WTC11 (cell line): ENCODE data around the gene CLSTN2. TPM values are rescaled to one million over a fixed set of nuclear protein-coding genes. Genes with fewer than 3 reads are reported as not detected.
A peak's percentile ranks its signal among the peaks of the same experiment; 100 is the strongest.

Experiments used
- ATAC-seq: fragments of 200-7000 bp; cut with Tn5 transposase; 2 replicates; pipeline ENCODE4 v1.10.0; 2021; ENCODE audit warnings: mild to moderate bottlenecking, moderate library complexity
- CTCF ChIA-PET: fragments of 300-600 bp; sonication (Branson Sonifier 250); formaldehyde crosslinking; loops from one replicate; lab custom pipeline; 2021; ENCODE audit warnings: antibody characterized with exemption; lab: Charles Lee
- POLR2A ChIA-PET: fragments of 350-600 bp; sonication (Branson Sonifier 250); formaldehyde crosslinking; loops from one replicate; lab custom pipeline; 2021; ENCODE audit warnings: antibody characterized with exemption; lab: Charles Lee
- DNase-seq: peaks from one replicate; pipeline ENCODE4 v3.0.0; 2021; ENCODE audit warnings: low spot score
- H3K27ac Mint-ChIP-seq: 2 replicates; pipeline ENCODE4 v1.8.0; 2021; ENCODE audit warnings: mixed read lengths
- H3K27me3 Mint-ChIP-seq: 2 replicates; pipeline ENCODE4 v1.8.0; 2021; ENCODE audit warnings: low read depth, mild to moderate bottlenecking, moderate library complexity, mixed read lengths
- H3K36me3 Mint-ChIP-seq: 2 replicates; pipeline ENCODE4 v1.8.0; 2021; ENCODE audit warnings: mixed read lengths
- H3K4me1 Mint-ChIP-seq: 2 replicates; pipeline ENCODE4 v1.8.0; 2022; ENCODE audit warnings: mixed read lengths
- H3K4me3 Mint-ChIP-seq: 2 replicates; pipeline ENCODE4 v1.8.0; 2021; ENCODE audit warnings: mild to moderate bottlenecking, moderate library complexity, mixed read lengths
- H3K9me3 Mint-ChIP-seq: 2 replicates; pipeline ENCODE4 v1.8.0; 2021; ENCODE audit warnings: mixed read lengths
- EMX1 ChIP-seq: fragments of 250-450 bp; sonication (Bioruptor Pico); IDR thresholded peaks from 2 replicates; pipeline ENCODE4 v1.8.0; 2021; ENCODE audit warnings: mild to moderate bottlenecking
- FOXK1 ChIP-seq: sonication (generic); formaldehyde crosslinking; IDR thresholded peaks from 2 replicates; pipeline ENCODE4 v1.8.0; 2022; ENCODE audit warnings: mild to moderate bottlenecking, moderate library complexity, missing genetic modification reagents
- HMGA2 ChIP-seq: fragments of 250-450 bp; sonication (Bioruptor Pico); IDR thresholded peaks from 2 replicates; pipeline ENCODE4 v1.4.0; 2021; ENCODE audit warnings: mild to moderate bottlenecking, moderate library complexity
- JAZF1 ChIP-seq: fragments of 250-450 bp; sonication (Bioruptor Pico); IDR thresholded peaks from 2 replicates; pipeline ENCODE4 v1.9.0; 2021; ENCODE audit warnings: moderate library complexity, mild to moderate bottlenecking, inconsistent platforms
- MYBL2 ChIP-seq: sonication (generic); formaldehyde crosslinking; IDR thresholded peaks from 2 replicates; pipeline ENCODE4 v1.8.1; 2023; ENCODE audit warnings: mild to moderate bottlenecking, moderate library complexity, missing genetic modification reagents
- NFYB ChIP-seq: sonication (generic); formaldehyde crosslinking; conservative IDR thresholded peaks from 2 replicates; pipeline ENCODE4 v1.8.0; 2022; ENCODE audit warnings: low read depth, missing genetic modification reagents
- SP1 ChIP-seq: sonication (generic); formaldehyde crosslinking; conservative IDR thresholded peaks from 2 replicates; pipeline ENCODE4 v1.8.1; 2022; ENCODE audit warnings: missing genetic modification reagents
- TP53 ChIP-seq: sonication (generic); formaldehyde crosslinking; IDR thresholded peaks from 2 replicates; pipeline ENCODE4 v1.8.1; 2023; ENCODE audit warnings: mild to moderate bottlenecking, missing genetic modification reagents
- ZBTB21 ChIP-seq: sonication (generic); formaldehyde crosslinking; IDR thresholded peaks from 2 replicates; pipeline ENCODE4 v1.8.1; 2023; ENCODE audit warnings: mild to moderate bottlenecking, missing genetic modification reagents, borderline replicate concordance
- ZNF317 ChIP-seq: sonication (generic); formaldehyde crosslinking; IDR thresholded peaks from 2 replicates; pipeline ENCODE4 v1.8.1; 2023; ENCODE audit warnings: low read depth, mild to moderate bottlenecking, moderate library complexity, missing genetic modification reagents, borderline replicate concordance
- total RNA-seq: library from RNA; stranded (reverse); gene quantifications from 3 replicates; pipeline ENCODE4 v1.2.3, GENCODE V29; 2021
- TF ChIP-seq, protein P1 (sequence below): sonication (generic); formaldehyde crosslinking; IDR thresholded peaks from 2 replicates; pipeline ENCODE4 v1.8.1; 2022; ENCODE audit warnings: mild to moderate bottlenecking, missing genetic modification reagents, moderate library complexity, borderline replicate concordance
- TF ChIP-seq, protein P2 (sequence below): sonication (generic); formaldehyde crosslinking; IDR thresholded peaks from 2 replicates; pipeline ENCODE4 v1.8.1; 2022; ENCODE audit warnings: low read depth, mild to moderate bottlenecking, moderate library complexity, missing genetic modification reagents, borderline replicate concordance
- TF ChIP-seq, protein P3 (sequence below): sonication (generic); formaldehyde crosslinking; IDR thresholded peaks from 2 replicates; pipeline ENCODE4 v1.8.1; 2023; ENCODE audit warnings: mild to moderate bottlenecking, missing genetic modification reagents, borderline replicate concordance
- TF ChIP-seq, protein P4 (sequence below): fragments of 250-450 bp; sonication (Bioruptor Pico); IDR thresholded peaks from 2 replicates; pipeline ENCODE4 v1.9.0; 2021; ENCODE audit warnings: mild to moderate bottlenecking, borderline replicate concordance
- TF ChIP-seq, protein P5 (sequence below): sonication (generic); formaldehyde crosslinking; IDR thresholded peaks from 2 replicates; pipeline ENCODE4 v1.8.0; 2022; ENCODE audit warnings: mild to moderate bottlenecking, missing genetic modification reagents

Gene CLSTN2
- total RNA-seq, 1 experiment from 2014 or later = 0.35 TPM

DNA sequence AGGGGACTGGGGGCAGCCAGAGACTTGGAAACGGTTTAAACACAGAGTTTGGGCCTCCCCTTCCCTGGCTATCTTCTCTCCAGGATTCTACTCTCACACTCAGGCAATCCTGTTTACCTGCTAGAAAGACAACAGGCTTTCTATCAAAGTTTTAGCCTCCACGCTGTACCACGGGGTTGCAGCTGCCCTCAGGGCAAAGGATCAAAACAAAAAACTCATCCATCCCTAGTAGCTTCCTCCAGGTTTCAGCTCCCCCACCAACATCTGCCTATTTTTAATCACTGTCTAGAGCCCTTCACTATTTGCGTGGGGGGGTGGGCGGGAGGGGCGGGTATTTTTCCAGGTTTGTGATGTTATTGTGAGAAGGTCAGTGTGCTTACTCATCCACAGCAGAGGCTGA is 456.1 kb downstream of the CLSTN2 start:
- H3K4me3 Mint-ChIP-seq = no peak overlapping the region
- ATAC-seq (peak; percentile 60), DNase-seq (no peak)
- H3K4me1 Mint-ChIP-seq = peaks cover 5% of the 10 kb centered on the region; the same call in 1 of the 2 replicates
- TF ChIP-seq HMGA2 (CRISPR knock-in tag) (no peak), JAZF1 (CRISPR knock-in tag) (no peak), FOXK1 (no peak), ZBTB21 (CRISPR knock-in tag) (no peak), ZNF317 (CRISPR knock-in tag) (no peak), SP1 (CRISPR knock-in tag) (no peak)
- TF ChIP-seq, protein P1, sequence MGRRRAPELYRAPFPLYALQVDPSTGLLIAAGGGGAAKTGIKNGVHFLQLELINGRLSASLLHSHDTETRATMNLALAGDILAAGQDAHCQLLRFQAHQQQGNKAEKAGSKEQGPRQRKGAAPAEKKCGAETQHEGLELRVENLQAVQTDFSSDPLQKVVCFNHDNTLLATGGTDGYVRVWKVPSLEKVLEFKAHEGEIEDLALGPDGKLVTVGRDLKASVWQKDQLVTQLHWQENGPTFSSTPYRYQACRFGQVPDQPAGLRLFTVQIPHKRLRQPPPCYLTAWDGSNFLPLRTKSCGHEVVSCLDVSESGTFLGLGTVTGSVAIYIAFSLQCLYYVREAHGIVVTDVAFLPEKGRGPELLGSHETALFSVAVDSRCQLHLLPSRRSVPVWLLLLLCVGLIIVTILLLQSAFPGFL (CRISPR knock-in tag) = no peak
- TF ChIP-seq, protein P2, sequence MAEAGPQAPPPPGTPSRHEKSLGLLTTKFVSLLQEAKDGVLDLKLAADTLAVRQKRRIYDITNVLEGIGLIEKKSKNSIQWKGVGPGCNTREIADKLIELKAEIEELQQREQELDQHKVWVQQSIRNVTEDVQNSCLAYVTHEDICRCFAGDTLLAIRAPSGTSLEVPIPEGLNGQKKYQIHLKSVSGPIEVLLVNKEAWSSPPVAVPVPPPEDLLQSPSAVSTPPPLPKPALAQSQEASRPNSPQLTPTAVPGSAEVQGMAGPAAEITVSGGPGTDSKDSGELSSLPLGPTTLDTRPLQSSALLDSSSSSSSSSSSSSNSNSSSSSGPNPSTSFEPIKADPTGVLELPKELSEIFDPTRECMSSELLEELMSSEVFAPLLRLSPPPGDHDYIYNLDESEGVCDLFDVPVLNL = no peak
- peaks cover 7% of the 10 kb centered on the region for H3K9me3 Mint-ChIP-seq
- ChIA-PET POLR2A (no interaction called here), CTCF (no interaction called here)
- H3K27me3 Mint-ChIP-seq = no peaks in the 10 kb centered on the region
- no peak overlapping the region for H3K27ac Mint-ChIP-seq
- no peaks in the 10 kb centered on the region for H3K36me3 Mint-ChIP-seq

DNA sequence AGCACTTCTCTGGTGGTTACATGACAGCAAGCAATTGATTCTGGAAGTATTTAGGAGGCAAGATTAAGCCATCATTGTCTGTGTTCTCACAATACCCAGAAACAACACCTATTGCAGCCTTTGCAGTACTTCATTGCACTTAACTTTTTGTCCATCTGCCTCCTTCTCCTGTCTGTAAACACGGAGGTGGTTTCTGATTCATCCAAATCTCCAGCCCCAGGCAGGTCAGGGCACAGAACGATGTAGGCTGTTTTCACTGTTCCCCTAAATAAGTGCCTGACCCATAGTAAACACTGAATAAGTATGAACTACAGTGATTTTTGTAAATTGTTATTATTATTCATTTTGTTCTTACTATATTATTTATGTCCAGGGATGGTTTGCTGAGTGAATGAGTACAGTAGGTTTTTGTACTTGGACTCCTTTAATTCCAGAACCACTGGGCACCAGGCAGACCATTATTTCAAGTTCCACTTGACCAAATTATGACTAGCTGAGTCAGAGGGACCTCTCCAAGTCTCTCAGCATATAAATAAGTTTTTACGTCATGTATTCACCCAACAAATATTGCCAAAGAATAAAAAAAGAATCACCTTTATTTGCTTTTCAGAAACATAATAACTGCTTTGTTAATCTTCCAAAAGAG is 459.6 kb downstream of the CLSTN2 start:
- ChIA-PET POLR2A (no interaction called here), CTCF (no interaction called here)
- TF ChIP-seq, protein P1 (CRISPR knock-in tag) = no peak
- TF ChIP-seq, protein P3, sequence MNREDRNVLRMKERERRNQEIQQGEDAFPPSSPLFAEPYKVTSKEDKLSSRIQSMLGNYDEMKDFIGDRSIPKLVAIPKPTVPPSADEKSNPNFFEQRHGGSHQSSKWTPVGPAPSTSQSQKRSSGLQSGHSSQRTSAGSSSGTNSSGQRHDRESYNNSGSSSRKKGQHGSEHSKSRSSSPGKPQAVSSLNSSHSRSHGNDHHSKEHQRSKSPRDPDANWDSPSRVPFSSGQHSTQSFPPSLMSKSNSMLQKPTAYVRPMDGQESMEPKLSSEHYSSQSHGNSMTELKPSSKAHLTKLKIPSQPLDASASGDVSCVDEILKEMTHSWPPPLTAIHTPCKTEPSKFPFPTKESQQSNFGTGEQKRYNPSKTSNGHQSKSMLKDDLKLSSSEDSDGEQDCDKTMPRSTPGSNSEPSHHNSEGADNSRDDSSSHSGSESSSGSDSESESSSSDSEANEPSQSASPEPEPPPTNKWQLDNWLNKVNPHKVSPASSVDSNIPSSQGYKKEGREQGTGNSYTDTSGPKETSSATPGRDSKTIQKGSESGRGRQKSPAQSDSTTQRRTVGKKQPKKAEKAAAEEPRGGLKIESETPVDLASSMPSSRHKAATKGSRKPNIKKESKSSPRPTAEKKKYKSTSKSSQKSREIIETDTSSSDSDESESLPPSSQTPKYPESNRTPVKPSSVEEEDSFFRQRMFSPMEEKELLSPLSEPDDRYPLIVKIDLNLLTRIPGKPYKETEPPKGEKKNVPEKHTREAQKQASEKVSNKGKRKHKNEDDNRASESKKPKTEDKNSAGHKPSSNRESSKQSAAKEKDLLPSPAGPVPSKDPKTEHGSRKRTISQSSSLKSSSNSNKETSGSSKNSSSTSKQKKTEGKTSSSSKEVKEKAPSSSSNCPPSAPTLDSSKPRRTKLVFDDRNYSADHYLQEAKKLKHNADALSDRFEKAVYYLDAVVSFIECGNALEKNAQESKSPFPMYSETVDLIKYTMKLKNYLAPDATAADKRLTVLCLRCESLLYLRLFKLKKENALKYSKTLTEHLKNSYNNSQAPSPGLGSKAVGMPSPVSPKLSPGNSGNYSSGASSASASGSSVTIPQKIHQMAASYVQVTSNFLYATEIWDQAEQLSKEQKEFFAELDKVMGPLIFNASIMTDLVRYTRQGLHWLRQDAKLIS (CRISPR knock-in tag) = no peak
- TF ChIP-seq MYBL2 (CRISPR knock-in tag) = no peak
- TF ChIP-seq EMX1 = no peak
- Mint-ChIP-seq H3K4me1 (peaks cover 6% of the 10 kb centered on the region), H3K36me3 (no peaks in the 10 kb centered on the region), H3K27me3 (no peaks in the 10 kb centered on the region), H3K27ac (no peak overlapping the region), H3K4me3 (no peak overlapping the region), H3K9me3 (peaks cover 2% of the 10 kb centered on the region)
- ATAC-seq (no peak), DNase-seq (no peak)

DNA sequence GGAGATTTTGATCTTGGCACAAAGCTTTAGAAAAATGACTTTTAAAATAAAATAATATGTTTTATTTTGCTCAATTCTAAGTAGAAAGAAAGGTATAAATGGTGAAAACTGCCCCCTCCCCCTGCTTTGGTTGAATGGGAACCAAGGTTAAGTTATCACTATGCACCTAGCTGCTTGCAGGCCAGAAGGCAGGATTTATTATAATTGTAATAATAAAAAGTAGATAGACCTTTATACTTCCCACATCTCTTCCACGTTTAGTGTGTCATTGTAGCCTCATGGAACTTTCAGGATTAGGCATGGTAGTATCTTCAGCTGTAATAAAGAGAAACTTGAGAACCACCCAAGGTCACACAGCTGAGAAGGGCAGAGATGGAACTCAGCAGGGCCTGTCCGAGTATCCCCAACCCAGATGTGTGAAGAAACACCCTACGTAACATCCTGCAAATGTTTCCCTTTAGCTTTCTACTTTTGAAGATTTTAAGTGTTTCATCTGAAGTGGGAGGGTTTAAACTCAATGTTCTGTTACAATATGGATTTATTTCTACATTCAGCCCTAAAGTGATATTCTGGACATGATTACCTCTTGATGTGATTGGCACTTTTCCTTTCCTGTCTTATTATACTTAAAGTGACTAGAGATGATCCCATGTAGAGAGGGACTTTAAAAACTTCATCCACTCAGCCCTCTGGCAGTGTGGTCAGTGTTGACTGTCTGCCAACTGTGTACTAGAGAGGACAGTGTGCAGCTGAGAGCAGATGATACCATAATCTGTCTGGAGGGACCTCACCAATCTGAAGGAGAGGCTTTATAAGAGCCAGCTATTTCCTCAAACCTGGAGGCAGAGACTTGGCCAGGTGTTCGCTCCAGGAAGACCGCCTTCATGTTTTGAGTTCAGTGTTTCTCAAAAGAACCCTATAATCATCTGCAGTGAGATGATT is 460.4 kb downstream of the CLSTN2 start:
- DNase-seq (no peak), ATAC-seq (no peak)
- Mint-ChIP-seq H3K9me3 (no peaks in the 10 kb centered on the region), H3K27ac (no peak overlapping the region), H3K4me1 (peaks cover 12% of the 10 kb centered on the region), H3K4me3 (no peak overlapping the region), H3K36me3 (no peaks in the 10 kb centered on the region), H3K27me3 (no peaks in the 10 kb centered on the region)
- ChIA-PET CTCF (no interaction called here), POLR2A (no interaction called here)
- TF ChIP-seq, protein P4, sequence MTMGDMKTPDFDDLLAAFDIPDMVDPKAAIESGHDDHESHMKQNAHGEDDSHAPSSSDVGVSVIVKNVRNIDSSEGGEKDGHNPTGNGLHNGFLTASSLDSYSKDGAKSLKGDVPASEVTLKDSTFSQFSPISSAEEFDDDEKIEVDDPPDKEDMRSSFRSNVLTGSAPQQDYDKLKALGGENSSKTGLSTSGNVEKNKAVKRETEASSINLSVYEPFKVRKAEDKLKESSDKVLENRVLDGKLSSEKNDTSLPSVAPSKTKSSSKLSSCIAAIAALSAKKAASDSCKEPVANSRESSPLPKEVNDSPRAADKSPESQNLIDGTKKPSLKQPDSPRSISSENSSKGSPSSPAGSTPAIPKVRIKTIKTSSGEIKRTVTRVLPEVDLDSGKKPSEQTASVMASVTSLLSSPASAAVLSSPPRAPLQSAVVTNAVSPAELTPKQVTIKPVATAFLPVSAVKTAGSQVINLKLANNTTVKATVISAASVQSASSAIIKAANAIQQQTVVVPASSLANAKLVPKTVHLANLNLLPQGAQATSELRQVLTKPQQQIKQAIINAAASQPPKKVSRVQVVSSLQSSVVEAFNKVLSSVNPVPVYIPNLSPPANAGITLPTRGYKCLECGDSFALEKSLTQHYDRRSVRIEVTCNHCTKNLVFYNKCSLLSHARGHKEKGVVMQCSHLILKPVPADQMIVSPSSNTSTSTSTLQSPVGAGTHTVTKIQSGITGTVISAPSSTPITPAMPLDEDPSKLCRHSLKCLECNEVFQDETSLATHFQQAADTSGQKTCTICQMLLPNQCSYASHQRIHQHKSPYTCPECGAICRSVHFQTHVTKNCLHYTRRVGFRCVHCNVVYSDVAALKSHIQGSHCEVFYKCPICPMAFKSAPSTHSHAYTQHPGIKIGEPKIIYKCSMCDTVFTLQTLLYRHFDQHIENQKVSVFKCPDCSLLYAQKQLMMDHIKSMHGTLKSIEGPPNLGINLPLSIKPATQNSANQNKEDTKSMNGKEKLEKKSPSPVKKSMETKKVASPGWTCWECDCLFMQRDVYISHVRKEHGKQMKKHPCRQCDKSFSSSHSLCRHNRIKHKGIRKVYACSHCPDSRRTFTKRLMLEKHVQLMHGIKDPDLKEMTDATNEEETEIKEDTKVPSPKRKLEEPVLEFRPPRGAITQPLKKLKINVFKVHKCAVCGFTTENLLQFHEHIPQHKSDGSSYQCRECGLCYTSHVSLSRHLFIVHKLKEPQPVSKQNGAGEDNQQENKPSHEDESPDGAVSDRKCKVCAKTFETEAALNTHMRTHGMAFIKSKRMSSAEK (CRISPR knock-in tag) = no peak
- TF ChIP-seq HMGA2 (CRISPR knock-in tag) (no peak), NFYB (no peak), TP53 (CRISPR knock-in tag) (no peak)
- TF ChIP-seq, protein P5, sequence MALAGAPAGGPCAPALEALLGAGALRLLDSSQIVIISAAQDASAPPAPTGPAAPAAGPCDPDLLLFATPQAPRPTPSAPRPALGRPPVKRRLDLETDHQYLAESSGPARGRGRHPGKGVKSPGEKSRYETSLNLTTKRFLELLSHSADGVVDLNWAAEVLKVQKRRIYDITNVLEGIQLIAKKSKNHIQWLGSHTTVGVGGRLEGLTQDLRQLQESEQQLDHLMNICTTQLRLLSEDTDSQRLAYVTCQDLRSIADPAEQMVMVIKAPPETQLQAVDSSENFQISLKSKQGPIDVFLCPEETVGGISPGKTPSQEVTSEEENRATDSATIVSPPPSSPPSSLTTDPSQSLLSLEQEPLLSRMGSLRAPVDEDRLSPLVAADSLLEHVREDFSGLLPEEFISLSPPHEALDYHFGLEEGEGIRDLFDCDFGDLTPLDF (CRISPR knock-in tag) = no peak
